ENCODE results near the gene SRSF4.

- TF ChIP-seq, protein P1, sequence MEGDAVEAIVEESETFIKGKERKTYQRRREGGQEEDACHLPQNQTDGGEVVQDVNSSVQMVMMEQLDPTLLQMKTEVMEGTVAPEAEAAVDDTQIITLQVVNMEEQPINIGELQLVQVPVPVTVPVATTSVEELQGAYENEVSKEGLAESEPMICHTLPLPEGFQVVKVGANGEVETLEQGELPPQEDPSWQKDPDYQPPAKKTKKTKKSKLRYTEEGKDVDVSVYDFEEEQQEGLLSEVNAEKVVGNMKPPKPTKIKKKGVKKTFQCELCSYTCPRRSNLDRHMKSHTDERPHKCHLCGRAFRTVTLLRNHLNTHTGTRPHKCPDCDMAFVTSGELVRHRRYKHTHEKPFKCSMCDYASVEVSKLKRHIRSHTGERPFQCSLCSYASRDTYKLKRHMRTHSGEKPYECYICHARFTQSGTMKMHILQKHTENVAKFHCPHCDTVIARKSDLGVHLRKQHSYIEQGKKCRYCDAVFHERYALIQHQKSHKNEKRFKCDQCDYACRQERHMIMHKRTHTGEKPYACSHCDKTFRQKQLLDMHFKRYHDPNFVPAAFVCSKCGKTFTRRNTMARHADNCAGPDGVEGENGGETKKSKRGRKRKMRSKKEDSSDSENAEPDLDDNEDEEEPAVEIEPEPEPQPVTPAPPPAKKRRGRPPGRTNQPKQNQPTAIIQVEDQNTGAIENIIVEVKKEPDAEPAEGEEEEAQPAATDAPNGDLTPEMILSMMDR (IDR thresholded peaks at IDR 0.05; ENCODE audit: low read length), result no peak
- TF ChIP-seq EZH2 (IDR thresholded peaks at IDR 0.05; ENCODE audit: borderline replicate concordance, low read length), result no peak
Observed at GRCh38 chr1:29177022-29177705, 4.5 kb downstream of the SRSF4 start.
